ENCODE data around the gene FOXP1.

GRCh38 chr3:70947579-70947978, 635.9 kb downstream of the FOXP1 start:
- TF ChIP-seq CTCF (IDR thresholded peaks at IDR 0.05; ENCODE audit: low read depth, low read length) (no peak), EZH2phosphoT487 (IDR thresholded peaks at IDR 0.05; ENCODE audit: low read depth) (no peak)

Data from OCI-LY3 (cell line).